Natural killer cell (primary cell): Measurements from ENCODE around the gene SCFD2. TPM values are rescaled to one million over a fixed set of nuclear protein-coding genes. Genes with fewer than 3 reads are reported as not detected.
"Not testable (repeated sequence)": the region's sequence is repeated elsewhere in the genome, so short reads cannot be mapped to it uniquely, and the experiment has no call there.

Source experiments
- ATAC-seq, 3 donors: fragments of 150-1000 bp in 2 of 3; fragments of 200-7000 bp in 1 of 3; cut with Tn5 transposase; 1 replicate in 1 of 3; 2 replicates in 2 of 3; pipeline ENCODE4 v1.10.0; 2021; ENCODE audit warnings: mild to moderate bottlenecking in 2 of 3, moderate library complexity in 2 of 3
- DNase-seq, 2 donors: peaks; one replicate each; pipeline versions ENCODE4 v3.0.0 to v3.0.0-alpha.2; 2013 to 2021; ENCODE audit warnings: mixed read lengths in 1 of 2
- H3K27ac ChIP-seq: one replicate; pipeline ENCODE4 v1.5.1; 2013; ENCODE audit warnings: mild to moderate bottlenecking, low read length
- H3K27me3 ChIP-seq: one replicate; pipeline ENCODE4 v1.6.1; 2013; ENCODE audit warnings: low read length; ENCODE audit not compliant: control insufficient read depth, insufficient read depth
- H3K36me3 ChIP-seq: one replicate; pipeline ENCODE4 v1.6.1; 2013; ENCODE audit warnings: low read length; ENCODE audit not compliant: control insufficient read depth, insufficient read depth
- H3K4me1 ChIP-seq: one replicate; pipeline ENCODE4 v1.6.1; 2013; ENCODE audit warnings: low read length; ENCODE audit not compliant: control insufficient read depth, insufficient read depth
- H3K4me3 ChIP-seq: one replicate; pipeline ENCODE4 v1.5.1; 2013; ENCODE audit warnings: low read length
- H3K9me3 ChIP-seq: one replicate; pipeline ENCODE4 v1.6.1; 2013; ENCODE audit warnings: low read length; ENCODE audit not compliant: control insufficient read depth, insufficient read depth
- H3K27ac Mint-ChIP-seq, 2 donors: one replicate each; pipeline ENCODE4 v1.8.0; 2022; ENCODE audit warnings: mild to moderate bottlenecking in 2 of 2, mixed read lengths in 2 of 2, moderate library complexity in 1 of 2
- H3K27me3 Mint-ChIP-seq, 2 donors: one replicate each; pipeline ENCODE4 v1.8.0; 2022; ENCODE audit warnings: low read depth in 2 of 2, mixed read lengths in 2 of 2
- H3K36me3 Mint-ChIP-seq: one replicate; pipeline ENCODE4 v1.8.0; 2022; ENCODE audit warnings: mixed read lengths
- H3K4me1 Mint-ChIP-seq, 2 donors: one replicate each; pipeline ENCODE4 v1.8.0; 2022; ENCODE audit warnings: mixed read lengths in 2 of 2
- H3K4me3 Mint-ChIP-seq: one replicate; pipeline ENCODE4 v1.8.0; 2022; ENCODE audit warnings: mild to moderate bottlenecking, moderate library complexity, mixed read lengths
- H3K9me3 Mint-ChIP-seq, 2 donors: one replicate each; pipeline ENCODE4 v1.8.0; 2022; ENCODE audit warnings: mixed read lengths in 2 of 2
- CTCF ChIP-seq: fragments of 200-600 bp; IDR thresholded peaks from one replicate; pipeline ENCODE4 v1.8.0; 2022; ENCODE audit warnings: antibody characterized with exemption
- WGBS: methylation state at CpG from one replicate; pipeline ENCODE4 v1.1.7; 2013; ENCODE audit warnings: missing lambda C conversion rate; ENCODE audit not compliant: insufficient coverage; 5-methylcytosine and 5-hydroxymethylcytosine counted together
- intact Hi-C: fragments of 100-400 bp; cut with micrococcal nuclease; formaldehyde crosslinking; loops from one replicate; pipeline ENCODE4 v1.14.2; 2022
- total RNA-seq, 4 donors: library from RNA; stranded (reverse); fragments of 120-200 nt in 1 of 4; gene quantifications; one replicate each; pipeline versions ENCODE4 v1.2.3 to v1.2.4, GENCODE V29; 2013 to 2022

Gene SCFD2
- total RNA-seq, 3 donors from 2014 or later (not counting 1 experiment from before 2014, with no cell fraction given), result 26.4 to 29.4 (median 28.9) TPM

GRCh38 chr4:53306729-53307128 is 59.1 kb downstream of the SCFD2 start:
- peaks cover 0 to 2% of the 10 kb centered on the region in 2 donors for H3K9me3 Mint-ChIP-seq
- intact Hi-C loops, result no loop called here
- WGBS, result 97% methylated on average over 2 of the region's 2 CpGs
- no peaks in the 10 kb centered on the region for H3K4me1 ChIP-seq
- H3K4me3 ChIP-seq, result no peak overlapping the region
- ATAC-seq (no peak), DNase-seq (no peak)
- no peak overlapping the region for H3K4me3 Mint-ChIP-seq
- peaks cover 16% of the 10 kb centered on the region for H3K36me3 Mint-ChIP-seq
- no peaks in the 10 kb centered on the region for H3K27me3 Mint-ChIP-seq
- peaks cover 2% of the 10 kb centered on the region for H3K36me3 ChIP-seq
- no peaks in the 10 kb centered on the region for H3K27me3 ChIP-seq
- no peak overlapping the region for H3K27ac ChIP-seq
- no peak for TF ChIP-seq CTCF
- no peaks in the 10 kb centered on the region for H3K9me3 ChIP-seq
- no peak overlapping the region for H3K27ac Mint-ChIP-seq
- peaks cover 5 to 6% of the 10 kb centered on the region in 2 donors for H3K4me1 Mint-ChIP-seq

GRCh38 chr4:53292209-53292608 is 73.7 kb downstream of the SCFD2 start:
- H3K4me1 ChIP-seq, H3K9me3 ChIP-seq, H3K27me3 ChIP-seq, H3K27ac ChIP-seq, DNase-seq, H3K4me3 ChIP-seq, intact Hi-C loops, H3K27me3 Mint-ChIP-seq, H3K4me3 Mint-ChIP-seq, ATAC-seq, H3K27ac Mint-ChIP-seq, H3K4me1 Mint-ChIP-seq, H3K36me3 ChIP-seq: not testable (repeated sequence)
- Mint-ChIP-seq H3K9me3 (peaks cover 12 to 25% of the 10 kb centered on the region in 2 donors), H3K36me3 (peaks cover 22% of the 10 kb centered on the region)

- no peak overlapping the region for H3K27ac ChIP-seq
- H3K36me3 Mint-ChIP-seq, result no peaks in the 10 kb centered on the region
- intact Hi-C loops, result no loop called here
- no peaks in the 10 kb centered on the region for H3K9me3 ChIP-seq
- H3K4me3 Mint-ChIP-seq, result no peak overlapping the region
- H3K4me3 ChIP-seq, result no peak overlapping the region
- no peak for ATAC-seq
- 88% methylated on average over 2 of the region's 2 CpGs for WGBS
- no peaks in the 10 kb centered on the region for H3K4me1 ChIP-seq
- DNase-seq, result no peak
- TF ChIP-seq CTCF, result no peak
- no peaks in the 10 kb centered on the region for H3K36me3 ChIP-seq
- H3K27me3 ChIP-seq, result no peaks in the 10 kb centered on the region
- H3K9me3 Mint-ChIP-seq, result no peaks in the 10 kb centered on the region
- peaks cover 0 to 10% of the 10 kb centered on the region in 2 donors for H3K4me1 Mint-ChIP-seq
- H3K27ac Mint-ChIP-seq, result no peak overlapping the region
- H3K27me3 Mint-ChIP-seq, result no peaks in the 10 kb centered on the region
These were observed 84.4 kb downstream of the SCFD2 start for GRCh38 chr4:53281438-53281837.

GRCh38 chr4:53280846-53281245 is 85.0 kb downstream of the SCFD2 start:
- no peaks in the 10 kb centered on the region for H3K9me3 Mint-ChIP-seq
- H3K27ac Mint-ChIP-seq, result no peak overlapping the region
- intact Hi-C loops, result no loop called here
- no peaks in the 10 kb centered on the region for H3K9me3 ChIP-seq
- no peaks in the 10 kb centered on the region for H3K36me3 ChIP-seq
- TF ChIP-seq CTCF, result no peak
- H3K4me1 ChIP-seq, result no peaks in the 10 kb centered on the region
- no peak overlapping the region for H3K4me3 Mint-ChIP-seq
- WGBS, result 95% methylated on average over 4 of the region's 5 CpGs
- H3K4me1 Mint-ChIP-seq, result peaks cover 0 to 6% of the 10 kb centered on the region in 2 donors
- H3K36me3 Mint-ChIP-seq, result no peaks in the 10 kb centered on the region
- no peak for DNase-seq
- no peak overlapping the region for H3K27ac ChIP-seq
- no peaks in the 10 kb centered on the region for H3K27me3 Mint-ChIP-seq
- no peak for ATAC-seq
- H3K27me3 ChIP-seq, result no peaks in the 10 kb centered on the region
- H3K4me3 ChIP-seq, result no peak overlapping the region
